GM10266 (cell line): Measurements from ENCODE around the gene RIC8B.
"Not testable (repeated sequence)": the region's sequence is repeated elsewhere in the genome, so short reads cannot be mapped to it uniquely, and the experiment has no call there.

Experiments used
- DNase-seq: peaks from one replicate; pipeline ENCODE4 v3.0.0; 2012; ENCODE audit errors: extremely low spot score
- CTCF ChIP-seq: IDR thresholded peaks from 2 replicates; pipeline ENCODE4 v1.5.1; 2012; ENCODE audit warnings: mild to moderate bottlenecking, low read depth; ENCODE audit not compliant: control insufficient read depth, insufficient read depth; ENCODE audit errors: missing control alignments

The RIC8B gene, protein sequence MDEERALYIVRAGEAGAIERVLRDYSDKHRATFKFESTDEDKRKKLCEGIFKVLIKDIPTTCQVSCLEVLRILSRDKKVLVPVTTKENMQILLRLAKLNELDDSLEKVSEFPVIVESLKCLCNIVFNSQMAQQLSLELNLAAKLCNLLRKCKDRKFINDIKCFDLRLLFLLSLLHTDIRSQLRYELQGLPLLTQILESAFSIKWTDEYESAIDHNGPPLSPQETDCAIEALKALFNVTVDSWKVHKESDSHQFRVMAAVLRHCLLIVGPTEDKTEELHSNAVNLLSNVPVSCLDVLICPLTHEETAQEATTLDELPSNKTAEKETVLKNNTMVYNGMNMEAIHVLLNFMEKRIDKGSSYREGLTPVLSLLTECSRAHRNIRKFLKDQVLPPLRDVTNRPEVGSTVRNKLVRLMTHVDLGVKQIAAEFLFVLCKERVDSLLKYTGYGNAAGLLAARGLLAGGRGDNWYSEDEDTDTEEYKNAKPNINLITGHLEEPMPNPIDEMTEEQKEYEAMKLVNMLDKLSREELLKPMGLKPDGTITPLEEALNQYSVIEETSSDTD

DNA sequence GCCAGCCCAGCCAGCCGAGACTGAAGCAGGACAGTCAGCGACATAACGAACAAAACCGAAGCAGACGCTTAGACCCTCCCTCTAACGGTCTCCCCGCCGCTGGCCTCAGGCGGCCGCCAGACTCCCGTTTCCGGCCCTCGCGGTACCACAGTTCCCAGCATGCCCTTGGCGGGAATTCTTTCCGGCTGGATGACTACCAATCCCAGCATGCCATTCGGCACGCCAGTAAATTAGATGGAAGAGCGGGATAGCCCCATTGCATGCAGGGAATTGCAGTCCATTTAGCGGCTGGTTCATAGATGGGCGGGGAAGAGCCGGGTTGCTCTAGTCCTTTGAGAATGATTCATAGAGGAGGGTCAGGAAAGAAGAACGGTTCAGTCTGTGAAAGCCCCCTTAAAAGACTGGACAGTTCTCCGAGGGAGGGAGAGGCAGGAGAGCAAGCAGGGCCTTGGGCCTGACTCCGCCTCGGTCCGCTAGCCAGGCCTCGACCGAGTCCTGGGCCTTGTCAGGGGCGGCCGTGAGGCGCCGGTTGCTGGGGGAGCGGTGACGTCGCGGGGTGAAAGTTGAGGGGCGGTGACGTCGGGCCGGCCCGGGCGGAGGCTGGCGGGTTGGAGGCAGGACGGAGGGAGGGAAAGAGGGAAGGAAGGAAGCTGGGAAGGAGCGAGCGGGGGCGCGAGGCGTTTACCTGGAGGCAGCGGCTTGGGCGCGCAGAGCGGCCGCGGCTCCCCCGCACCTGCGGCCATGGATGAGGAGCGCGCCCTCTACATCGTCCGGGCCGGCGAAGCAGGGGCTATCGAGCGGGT is at the start of gene RIC8B:
Gene RIC8B (plus strand): TSS at position 678 of the 803 bp plus-strand sequence. CDS start 64 bp downstream, at position 742.
- TF ChIP-seq CTCF = no peak
- peak; percentile 85 for DNase-seq

GRCh38 chr12:106724934-106725333 is 49.5 kb upstream of the RIC8B start:
- DNase-seq = no peak
- TF ChIP-seq CTCF = no peak

GRCh38 chr12:106726603-106727202 is 47.8 kb upstream of the RIC8B start:
- not testable (repeated sequence) for DNase-seq

GRCh38 chr12:106729611-106730010 is 44.9 kb upstream of the RIC8B start:
- no peak for TF ChIP-seq CTCF
- no peak for DNase-seq

DNA sequence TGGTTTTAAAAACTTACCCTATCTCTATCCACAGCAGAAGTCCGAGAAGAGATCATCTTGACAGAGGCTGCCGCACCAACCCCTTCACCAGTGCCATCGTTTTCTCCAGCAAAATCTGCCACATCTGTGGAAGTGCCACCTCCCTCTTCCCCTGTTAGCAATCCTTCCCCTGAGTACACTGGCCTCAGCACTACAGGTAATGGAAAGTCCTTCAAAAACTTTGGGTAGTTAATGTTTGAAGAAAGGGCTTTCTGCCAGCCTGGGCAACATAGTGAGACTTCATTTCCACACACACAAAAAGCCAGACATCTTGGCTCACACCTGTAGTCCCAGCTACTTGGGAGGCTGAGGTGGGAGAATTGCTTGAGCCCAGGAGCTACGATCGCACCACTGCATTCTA is 41.6 kb upstream of the RIC8B start:
- no peak for TF ChIP-seq CTCF
- DNase-seq = no peak

- no peak for TF ChIP-seq CTCF
- no peak for DNase-seq
Measured at GRCh38 chr12:106733660-106734059, 40.8 kb upstream of the RIC8B start.
